Measurements from ENCODE around the gene SH3RF3. TPM values are rescaled to one million over a fixed set of nuclear protein-coding genes. Genes with fewer than 3 reads are reported as not detected.

Gene SH3RF3
- total RNA-seq, 1 experiment from 2014 or later: 0.32 TPM

- no peak for DNase-seq (ENCODE audit: low read depth, low spot score)
- in situ Hi-C loops (cut with HindIII; ENCODE audit: low pct_unique_long_range_greater_than_20kb, low sequenced_read_pairs): no loop called here
These were observed 304.9 kb downstream of the SH3RF3 start for GRCh38 chr2:109433926-109434325.

DNA sequence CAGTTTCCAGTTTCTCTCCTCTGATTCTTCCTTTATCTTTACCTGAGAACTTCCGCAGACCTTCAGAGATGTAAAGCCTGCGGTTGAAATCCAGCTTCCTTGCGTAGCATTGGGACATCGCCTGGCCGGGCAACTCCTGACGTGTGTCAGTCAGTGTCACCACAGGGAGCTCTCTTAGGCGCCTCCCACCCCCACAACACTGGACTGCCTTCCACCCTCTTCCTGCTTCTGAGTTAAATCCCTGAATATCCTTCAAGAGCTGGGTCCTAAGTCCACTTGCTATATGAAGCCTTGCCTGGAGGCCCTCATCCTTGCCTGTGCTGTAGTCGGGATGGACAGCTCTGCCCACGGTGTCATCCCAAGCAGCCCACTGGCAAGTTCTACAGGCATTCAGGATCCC is 305.3 kb downstream of the SH3RF3 start:
- in situ Hi-C loops (cut with HindIII; ENCODE audit: low pct_unique_long_range_greater_than_20kb, low sequenced_read_pairs): no loop called here
- no peak for DNase-seq (ENCODE audit: low read depth, low spot score)

- DNase-seq (ENCODE audit: low read depth, low spot score): no peak
- in situ Hi-C loops (cut with HindIII; ENCODE audit: low pct_unique_long_range_greater_than_20kb, low sequenced_read_pairs): no loop called here
These were observed 306.2 kb downstream of the SH3RF3 start for GRCh38 chr2:109435066-109435690.

GRCh38 chr2:109435901-109436598 is 307.0 kb downstream of the SH3RF3 start:
- no peak for DNase-seq (ENCODE audit: low read depth, low spot score)
- in situ Hi-C loops (cut with HindIII; ENCODE audit: low pct_unique_long_range_greater_than_20kb, low sequenced_read_pairs): no loop called here

DNA sequence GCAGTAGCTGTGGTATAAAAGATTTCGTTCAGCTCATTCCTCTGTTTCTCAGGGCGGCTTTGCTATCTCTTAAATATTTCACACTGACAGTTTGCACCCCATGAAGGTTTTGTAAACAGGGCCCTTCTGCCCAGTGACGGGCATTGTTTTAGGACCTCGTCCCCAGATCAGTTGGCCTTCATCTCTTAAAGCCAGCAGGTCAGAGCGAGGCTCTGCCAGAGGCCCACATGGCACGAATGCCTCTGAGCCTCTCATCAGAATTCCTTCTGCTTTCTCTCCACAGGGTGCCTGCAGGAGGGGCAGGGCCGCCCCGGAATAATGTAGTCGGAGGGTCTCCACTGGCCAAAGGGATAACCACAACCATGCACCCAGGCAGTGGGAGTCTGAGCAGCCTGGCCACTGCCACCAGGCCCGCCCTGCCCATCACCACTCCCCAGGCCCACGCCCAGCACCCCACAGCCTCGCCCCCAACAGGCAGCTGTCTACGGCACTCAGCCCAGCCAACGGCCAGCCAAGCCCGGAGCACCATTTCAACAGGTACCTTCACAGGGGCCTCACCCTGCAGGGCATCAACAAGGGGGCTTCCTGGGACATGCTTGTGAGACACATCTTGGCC is 307.7 kb downstream of the SH3RF3 start:
- in situ Hi-C loops (cut with HindIII; ENCODE audit: low pct_unique_long_range_greater_than_20kb, low sequenced_read_pairs): no loop called here
- no peak for DNase-seq (ENCODE audit: low read depth, low spot score)

DNA sequence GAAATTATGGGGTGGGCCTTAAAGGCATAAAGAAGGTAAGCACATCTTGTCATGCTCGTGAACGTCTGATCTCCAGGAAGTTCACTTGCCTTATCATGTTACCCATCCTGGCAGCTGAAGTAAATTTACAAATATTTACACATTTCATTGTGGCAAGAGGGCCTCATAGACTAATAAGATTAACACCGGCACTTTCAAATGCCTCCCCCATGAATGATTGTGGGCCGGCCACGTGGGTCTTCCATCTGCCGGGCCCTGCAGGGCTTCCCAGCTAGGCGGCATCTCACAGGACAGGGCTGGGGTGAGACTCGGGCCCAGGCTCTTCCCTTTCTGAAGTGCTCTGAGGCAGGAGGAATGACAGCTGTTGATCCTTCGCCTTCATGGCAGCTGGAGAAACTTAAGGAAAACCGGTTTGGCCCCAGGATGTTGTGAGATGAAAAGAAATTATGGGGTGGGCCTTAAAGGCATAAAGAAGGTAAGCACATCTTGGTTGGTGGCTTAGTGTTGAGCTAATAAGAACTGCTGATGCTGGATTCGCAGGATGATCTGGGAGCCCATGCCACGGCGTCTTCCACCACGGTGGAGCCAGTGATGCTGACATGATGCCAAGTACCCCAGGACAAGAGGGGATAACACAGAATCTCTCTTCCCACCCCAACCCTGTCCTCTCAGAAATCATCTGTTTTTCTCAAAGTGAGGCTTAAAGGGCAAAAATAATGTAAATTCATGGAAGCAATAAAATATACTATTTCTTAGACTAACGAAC is 308.5 kb downstream of the SH3RF3 start:
- DNase-seq (ENCODE audit: low read depth, low spot score): no peak
- in situ Hi-C loops (cut with HindIII; ENCODE audit: low pct_unique_long_range_greater_than_20kb, low sequenced_read_pairs): no loop called here

GRCh38 chr2:109438146-109438545 is 309.1 kb downstream of the SH3RF3 start:
- in situ Hi-C loops (cut with HindIII; ENCODE audit: low pct_unique_long_range_greater_than_20kb, low sequenced_read_pairs): no loop called here
- DNase-seq (ENCODE audit: low read depth, low spot score): no peak

DNA sequence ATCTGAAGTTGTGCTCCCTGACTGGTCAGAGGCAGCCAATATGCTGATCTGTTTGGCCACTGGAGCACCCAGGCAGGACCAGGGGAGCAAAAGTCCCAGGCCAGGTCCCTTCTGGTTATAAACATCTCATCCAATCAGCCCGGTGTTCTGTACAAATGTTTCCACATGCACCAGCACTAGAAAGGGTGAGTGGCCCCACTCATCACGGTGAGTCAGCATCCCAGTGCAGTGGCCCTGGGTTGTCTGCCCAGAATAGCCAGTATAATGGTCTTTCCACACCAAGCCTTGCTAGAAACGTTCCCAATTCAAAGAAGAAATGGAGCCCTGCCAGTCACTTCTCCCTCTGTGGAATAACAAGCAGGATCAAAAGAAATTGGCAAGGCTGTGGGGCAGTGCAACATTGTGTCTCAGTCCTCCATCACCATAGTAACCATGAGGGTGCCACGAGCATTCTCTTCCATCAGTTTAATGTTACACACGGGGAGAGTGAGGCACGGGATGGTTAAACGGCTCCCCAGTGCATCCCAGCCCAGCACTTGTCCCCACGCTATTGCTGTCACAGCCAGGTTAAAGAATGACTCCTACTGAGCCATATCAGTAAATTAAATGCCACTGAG is 309.9 kb downstream of the SH3RF3 start:
- DNase-seq (ENCODE audit: low read depth, low spot score): no peak
- in situ Hi-C loops (cut with HindIII; ENCODE audit: low pct_unique_long_range_greater_than_20kb, low sequenced_read_pairs): no loop called here

GRCh38 chr2:109439390-109439786 is 310.4 kb downstream of the SH3RF3 start:
- no peak for DNase-seq (ENCODE audit: low read depth, low spot score)
- in situ Hi-C loops (cut with HindIII; ENCODE audit: low pct_unique_long_range_greater_than_20kb, low sequenced_read_pairs): no loop called here

GRCh38 chr2:109439986-109440385 is 311.0 kb downstream of the SH3RF3 start:
- DNase-seq (ENCODE audit: low read depth, low spot score): no peak
- in situ Hi-C loops (cut with HindIII; ENCODE audit: low pct_unique_long_range_greater_than_20kb, low sequenced_read_pairs): no loop called here

DNA sequence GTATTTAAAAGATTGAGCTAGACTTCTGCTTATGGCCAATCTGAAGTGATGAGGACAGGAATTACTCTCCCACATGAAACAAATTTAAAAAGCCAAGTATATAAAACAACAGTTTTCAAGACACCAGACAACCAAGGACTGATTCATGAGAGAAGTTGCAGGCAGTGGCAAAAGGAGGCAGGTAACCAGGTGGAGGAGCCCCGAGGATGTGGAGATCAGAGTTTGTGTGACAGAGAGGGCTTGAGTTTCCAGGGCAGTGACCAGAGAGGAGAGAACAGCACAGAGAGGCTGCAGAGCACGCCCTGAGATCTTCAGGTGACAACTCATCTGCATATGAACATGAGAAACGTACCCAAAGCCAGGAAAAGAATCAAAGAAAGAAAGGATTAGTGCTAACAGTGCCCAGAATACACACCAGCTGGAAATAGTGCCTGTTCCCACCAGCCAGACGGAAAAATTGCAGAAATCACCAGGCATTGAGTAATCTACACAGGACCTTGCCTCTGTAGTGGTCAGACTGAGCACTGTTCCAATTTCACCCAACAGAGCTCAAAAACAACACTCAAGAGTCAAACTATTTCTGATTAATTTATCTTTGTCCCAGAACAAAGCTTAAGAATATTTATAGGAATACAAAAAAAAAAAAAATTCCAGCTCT is 311.6 kb downstream of the SH3RF3 start:
- no peak for DNase-seq (ENCODE audit: low read depth, low spot score)
- in situ Hi-C loops (cut with HindIII; ENCODE audit: low pct_unique_long_range_greater_than_20kb, low sequenced_read_pairs): no loop called here

DNA sequence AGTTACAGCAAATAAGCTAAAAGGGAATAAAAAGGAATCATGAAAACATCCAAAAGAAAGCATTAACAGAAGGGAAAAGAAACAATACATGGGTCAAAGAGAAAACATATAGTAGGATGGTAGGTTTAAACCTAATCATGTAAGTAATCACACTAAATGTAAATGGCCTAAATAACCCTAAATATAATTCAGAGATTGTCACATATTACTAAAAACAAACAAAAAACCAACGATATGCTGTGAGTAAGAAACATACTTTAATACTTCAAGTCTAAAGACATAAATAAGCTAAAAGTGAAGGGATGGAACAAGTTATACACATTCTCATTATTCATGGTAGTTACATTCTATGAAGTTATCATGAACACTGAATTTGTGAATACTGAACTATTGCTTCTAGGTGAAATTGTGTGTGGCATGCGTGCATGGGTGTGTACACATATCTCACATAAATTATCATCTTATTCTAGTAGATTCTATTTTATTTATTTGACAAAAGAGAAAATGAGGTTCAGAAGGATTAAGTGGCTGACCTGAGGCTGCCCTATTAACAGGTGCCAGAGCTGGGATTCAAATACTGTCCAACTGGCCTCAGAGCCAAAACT is 313.8 kb downstream of the SH3RF3 start:
- in situ Hi-C loops (cut with HindIII; ENCODE audit: low pct_unique_long_range_greater_than_20kb, low sequenced_read_pairs): no loop called here
- DNase-seq (ENCODE audit: low read depth, low spot score): no peak

DNA sequence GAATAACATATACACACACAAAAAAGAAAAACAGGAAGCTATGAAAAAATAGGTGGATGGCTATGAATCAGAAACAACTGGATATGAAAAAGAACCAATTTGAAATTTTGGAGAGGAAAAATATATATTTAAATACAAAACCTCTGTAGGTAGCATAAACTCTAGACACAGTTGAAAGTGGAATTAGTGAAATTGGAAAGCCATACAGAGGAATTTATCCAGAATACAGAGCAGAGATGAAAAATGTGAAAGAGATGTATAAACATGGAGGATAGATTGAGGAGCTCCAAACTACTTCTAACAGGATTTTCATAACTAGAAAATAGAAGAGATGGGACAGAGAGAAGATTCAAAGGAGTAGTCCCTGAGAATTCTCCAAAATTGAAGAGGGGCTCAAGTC is 315.9 kb downstream of the SH3RF3 start:
- DNase-seq (ENCODE audit: low read depth, low spot score): no peak
- in situ Hi-C loops (cut with HindIII; ENCODE audit: low pct_unique_long_range_greater_than_20kb, low sequenced_read_pairs): no loop called here

GRCh38 chr2:109446278-109447131 is 317.5 kb downstream of the SH3RF3 start:
- in situ Hi-C loops (cut with HindIII; ENCODE audit: low pct_unique_long_range_greater_than_20kb, low sequenced_read_pairs): no loop called here
- DNase-seq (ENCODE audit: low read depth, low spot score): no peak

GRCh38 chr2:109447251-109447661 is 318.3 kb downstream of the SH3RF3 start:
- in situ Hi-C loops (cut with HindIII; ENCODE audit: low pct_unique_long_range_greater_than_20kb, low sequenced_read_pairs): no loop called here
- DNase-seq (ENCODE audit: low read depth, low spot score): no peak

GRCh38 chr2:109447776-109448175 is 318.8 kb downstream of the SH3RF3 start:
- DNase-seq (ENCODE audit: low read depth, low spot score): no peak
- in situ Hi-C loops (cut with HindIII; ENCODE audit: low pct_unique_long_range_greater_than_20kb, low sequenced_read_pairs): no loop called here

All from SK-MEL-5 (cell line).